NOMO-1 (cell line): ENCODE results near the gene TFR2.
A peak's percentile ranks its signal among the peaks of the same experiment; 100 is the strongest.

ENCODE experiments used
- DNase-seq, 2 experiments: peaks; one replicate each; lab custom pipeline; 2025; ENCODE audit not compliant: unreplicated experiment in 2 of 2; lab: John Stamatoyannopoulos, UW

Gene TFR2

GRCh38 chr7:100588438-100588837 is 52.9 kb downstream of the TFR2 start:
- peak; percentile 30 to 40 for DNase-seq

DNA sequence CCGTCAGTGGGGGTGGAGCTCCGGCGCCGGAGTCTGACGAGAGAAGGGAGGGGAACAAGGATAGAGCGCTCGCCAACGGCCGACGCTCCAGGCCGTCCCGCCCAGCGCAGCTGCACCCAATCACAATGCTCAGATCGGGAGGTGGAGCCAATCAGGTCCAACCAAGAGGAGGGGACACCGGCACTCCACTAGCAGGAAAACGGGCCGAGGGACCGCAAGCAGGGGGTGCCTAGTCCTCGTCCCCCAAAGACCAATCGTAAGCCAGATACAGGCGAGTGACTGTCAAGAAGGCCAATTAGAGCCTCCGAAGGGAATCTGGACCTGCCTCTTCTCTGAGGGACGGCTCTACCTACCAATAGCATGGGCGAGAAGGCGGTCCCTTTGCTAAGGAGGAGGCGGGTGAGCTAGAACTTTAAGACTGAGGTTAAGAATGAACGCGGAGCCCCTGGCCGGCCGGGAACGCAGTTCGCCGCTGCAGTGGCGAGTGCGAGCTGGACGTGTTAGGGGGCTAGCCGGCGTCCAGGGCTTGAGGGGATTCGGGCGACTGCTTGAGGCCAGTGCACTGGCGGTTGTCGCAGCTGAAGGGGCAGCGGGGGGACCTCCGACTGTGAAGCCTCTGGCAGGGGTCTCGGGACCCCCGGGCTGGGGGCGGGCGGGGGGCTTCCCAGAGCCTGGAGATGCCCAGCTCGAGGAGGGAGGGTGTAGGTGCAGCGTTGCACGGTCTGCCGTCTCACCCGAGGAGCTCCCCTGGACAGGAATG is 54.9 kb downstream of the TFR2 start, which contains the start of gene FBXO24:
Gene FBXO24, plus strand, starts transcription at position 63 of the 760 bp plus-strand sequence. Its CDS starts 298 bp downstream, at position 361.
- DNase-seq = peak; percentile 100

DNA sequence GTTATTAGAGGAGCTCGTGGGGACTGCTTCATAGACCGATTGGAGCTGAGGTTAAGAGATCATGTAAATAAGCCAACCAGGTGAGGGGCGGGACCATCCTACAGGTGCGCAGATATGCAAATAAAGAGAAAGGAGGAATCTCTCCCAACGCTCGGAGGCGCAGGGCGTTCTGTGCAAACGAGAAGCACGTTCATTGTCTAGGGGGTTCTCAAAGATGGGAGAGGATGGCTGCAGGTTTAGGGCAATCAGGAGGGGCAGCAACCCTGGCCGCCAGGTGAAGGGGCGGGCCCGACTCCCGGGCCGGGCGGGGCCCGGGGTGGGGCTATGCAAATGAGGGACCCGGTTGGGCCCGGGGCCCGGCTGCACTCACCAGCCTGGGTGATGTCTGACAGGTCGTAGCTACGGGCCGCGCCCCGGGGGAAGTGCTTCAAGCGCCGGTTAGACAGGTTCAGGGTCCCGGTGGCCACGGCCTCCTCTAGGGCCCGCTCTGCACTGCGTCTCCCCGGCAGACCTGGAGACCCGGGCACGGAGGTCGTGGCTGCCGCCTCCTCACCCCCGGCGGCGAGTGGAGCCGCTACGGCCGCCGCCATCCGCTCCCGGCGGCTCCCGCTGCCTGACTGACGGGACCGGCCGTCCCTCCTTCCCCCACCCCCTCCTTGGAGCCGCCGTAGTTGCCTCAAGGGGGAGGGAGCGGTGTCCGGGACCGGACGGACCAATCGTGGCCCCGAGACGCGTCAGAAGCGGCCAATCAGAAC is 55.7 kb downstream of the TFR2 start, which contains the start of gene LRCH4:
Gene LRCH4, minus strand, starts transcription at position 619 of the 755 bp plus-strand sequence. Its CDS starts 29 bp downstream, at position 590.
- DNase-seq = peak; percentile 37 to 38

- DNase-seq = peak in 1 of 2 experiments; percentile 17
Observed at GRCh38 chr7:100584683-100585510, 56.5 kb downstream of the TFR2 start.

- peak; percentile 53 to 97 for DNase-seq
Observed at GRCh38 chr7:100584054-100584682, 57.2 kb downstream of the TFR2 start.

- DNase-seq = peak; percentile 97
Observed at GRCh38 chr7:100583132-100584053, 58.0 kb downstream of the TFR2 start.

DNA sequence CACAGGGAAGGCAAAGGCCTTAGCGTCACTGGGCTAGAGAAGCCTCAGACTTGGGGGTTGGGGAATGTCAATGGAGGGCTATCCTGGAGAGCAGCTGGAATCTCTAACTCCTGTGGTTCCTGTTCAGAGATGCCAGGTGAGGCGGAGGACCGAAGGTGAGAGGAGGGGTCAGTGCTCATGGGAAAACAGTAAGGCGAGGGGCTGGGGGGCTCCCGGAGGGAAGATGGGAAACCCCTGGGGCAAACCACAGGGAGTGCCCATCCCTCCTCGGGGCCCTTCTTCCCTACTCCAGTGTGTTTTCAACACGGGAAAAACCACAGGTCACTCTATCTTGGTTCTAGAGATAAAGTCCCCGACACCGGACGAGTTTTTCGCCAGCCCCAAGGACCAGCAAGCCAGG is 58.7 kb downstream of the TFR2 start:
- no peak for DNase-seq

DNA sequence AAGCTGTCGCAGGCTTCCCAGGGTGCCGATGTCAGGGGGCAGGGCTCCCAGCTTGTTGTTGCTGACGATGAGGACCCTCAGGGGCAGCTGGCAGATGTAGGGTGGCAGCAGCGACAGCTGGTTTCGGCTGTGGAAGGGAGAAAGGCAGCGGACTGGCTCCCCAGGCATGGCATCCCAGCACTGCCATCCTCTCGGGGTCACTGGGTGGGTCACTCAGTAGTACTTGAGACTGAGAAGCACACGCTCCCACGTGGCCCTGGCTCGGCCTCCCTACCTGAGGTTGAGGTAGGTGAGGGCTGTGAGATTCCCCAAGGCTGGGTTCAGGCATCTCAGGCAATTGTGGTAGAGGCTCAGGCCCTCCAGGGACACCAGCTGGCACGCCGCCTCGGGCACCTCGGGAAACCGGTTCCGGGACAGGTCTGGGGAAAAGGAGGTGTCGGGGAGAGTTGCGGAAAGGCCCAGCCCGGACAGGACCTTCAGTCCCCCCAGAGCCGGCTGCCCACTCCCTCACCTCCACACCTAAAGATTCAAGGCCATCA is 59.2 kb downstream of the TFR2 start:
- no peak for DNase-seq

DNA sequence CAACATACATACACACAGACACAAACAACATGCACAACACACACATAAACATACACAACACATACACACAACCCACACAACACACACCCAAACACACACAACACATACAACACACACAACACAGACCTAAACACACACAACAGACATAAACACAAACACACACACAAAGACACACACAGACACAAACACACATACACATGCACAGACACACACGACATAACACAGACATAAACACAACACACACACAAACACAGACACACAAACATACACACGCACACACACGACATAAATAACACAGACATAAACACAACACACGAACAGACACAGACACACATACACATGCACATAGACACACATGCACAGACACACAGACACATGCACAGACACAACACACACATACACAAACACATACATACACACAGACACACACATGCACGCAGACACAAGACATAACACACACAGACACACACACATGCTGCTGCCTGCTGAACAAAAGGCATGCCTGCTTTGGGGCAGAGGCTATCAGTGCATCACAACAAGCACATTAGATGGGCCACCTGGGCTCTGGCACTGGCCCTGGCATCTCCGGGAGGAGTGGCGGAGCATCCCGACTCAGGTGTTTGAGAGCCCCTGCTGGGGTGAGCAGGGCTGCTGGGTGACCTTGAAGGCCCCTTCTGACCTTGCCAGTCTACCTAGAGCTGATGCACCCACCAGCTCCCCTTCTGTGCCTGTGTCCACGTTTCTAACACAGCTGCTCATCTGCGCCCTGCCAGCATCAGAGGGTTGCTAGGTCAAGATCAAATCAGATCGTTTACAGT is 60.7 kb downstream of the TFR2 start:
- no peak for DNase-seq

- DNase-seq = no peak
Observed at GRCh38 chr7:100578246-100579183, 62.8 kb downstream of the TFR2 start.

- DNase-seq = no peak
Observed at GRCh38 chr7:100577507-100577906, 63.8 kb downstream of the TFR2 start.

GRCh38 chr7:100577103-100577502 is 64.2 kb downstream of the TFR2 start:
- DNase-seq = no peak

DNA sequence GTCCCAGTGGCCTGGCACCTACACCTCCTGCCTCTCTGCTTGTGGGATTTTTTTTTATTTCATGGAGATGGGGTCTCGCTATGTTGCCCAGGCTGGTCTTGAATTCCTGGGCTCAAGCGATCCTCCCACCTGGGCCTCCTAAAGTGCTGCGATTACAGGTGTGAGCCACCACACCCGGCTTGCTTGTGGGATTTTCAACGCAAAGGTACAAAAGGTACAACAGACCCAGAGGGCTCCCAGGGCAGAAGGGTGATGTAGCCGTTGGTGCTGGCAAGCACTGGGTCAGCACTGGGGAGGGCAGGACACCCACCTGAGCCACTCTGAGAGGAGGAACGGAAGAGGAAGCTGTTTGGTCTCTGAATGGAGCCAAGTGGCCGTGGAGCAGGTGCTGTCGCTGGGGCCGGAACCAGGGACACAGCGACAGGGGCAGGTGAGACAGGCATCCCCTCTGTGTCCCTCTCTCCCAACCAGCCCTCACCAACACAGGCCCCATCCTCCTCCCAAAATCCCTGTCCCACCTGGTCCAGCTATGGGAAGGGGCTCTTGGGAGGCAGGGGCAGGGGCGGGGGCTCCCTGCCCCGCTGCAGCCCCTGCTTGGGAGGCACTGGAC is 64.9 kb downstream of the TFR2 start:
- no peak for DNase-seq

DNA sequence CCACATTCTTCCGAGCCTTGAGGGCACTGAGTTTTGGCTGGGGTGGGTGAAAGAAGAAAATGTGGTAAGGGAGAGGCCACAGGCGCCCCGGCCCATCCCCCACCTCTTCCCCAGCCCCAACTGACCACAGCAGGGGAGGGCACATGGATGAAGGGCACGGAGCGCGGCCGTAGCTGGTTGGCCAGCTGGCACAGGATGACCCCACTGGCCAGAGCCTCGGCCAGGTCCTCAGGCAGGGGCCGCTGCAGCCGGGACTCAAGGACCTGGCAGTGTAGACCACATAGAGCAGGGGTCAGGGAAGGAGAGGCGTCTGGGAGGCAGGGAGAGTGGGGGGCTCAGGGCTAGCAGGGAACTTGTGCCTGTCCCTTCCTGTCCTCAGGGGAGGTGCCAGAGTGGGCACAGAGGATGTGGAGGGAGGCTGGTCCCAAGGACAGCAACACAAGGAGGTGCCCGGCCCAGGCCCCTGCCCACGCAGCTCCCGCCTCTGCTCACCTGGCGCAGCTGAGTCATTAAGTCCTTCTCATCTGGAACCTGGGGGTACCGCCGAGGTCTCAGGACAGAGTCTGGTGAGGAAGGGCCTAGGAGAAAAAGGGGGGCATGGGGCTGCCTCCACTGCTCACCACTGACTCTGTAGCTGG is 65.5 kb downstream of the TFR2 start:
- no peak for DNase-seq

DNA sequence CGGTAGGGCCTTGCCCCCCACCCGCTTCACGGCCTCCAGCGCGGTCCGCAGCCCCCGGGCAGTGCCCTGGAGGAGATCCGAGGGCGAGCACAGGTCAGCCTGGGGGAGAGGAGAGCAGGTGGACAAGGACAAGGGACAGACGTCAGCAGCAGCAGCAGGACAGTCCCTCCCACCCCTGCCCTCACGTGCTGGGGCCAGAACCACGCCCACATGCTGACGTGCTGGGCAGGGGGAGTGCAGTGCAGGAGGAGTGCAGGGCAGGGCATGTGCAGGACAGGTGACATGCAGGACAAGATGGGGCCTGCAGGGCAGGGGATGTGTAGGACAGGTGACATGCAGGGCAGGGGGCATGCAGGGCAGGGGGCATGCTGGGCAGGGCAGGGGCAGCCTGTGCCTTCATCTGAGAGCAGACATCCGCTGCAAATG is 66.1 kb downstream of the TFR2 start:
- no peak for DNase-seq
